PC-3 (cell line): ENCODE data around the gene CCIN. TPM values are rescaled to one million over a fixed set of nuclear protein-coding genes. Genes with fewer than 3 reads are reported as not detected.
"Not testable (repeated sequence)": the region's sequence is repeated elsewhere in the genome, so short reads cannot be mapped to it uniquely, and the experiment has no call there.

Experiments used
- ATAC-seq: fragments of 200-7000 bp; cut with Tn5 transposase; 2 replicates; pipeline ENCODE4 v1.9.1; 2020; ENCODE audit warnings: mild to moderate bottlenecking, moderate library complexity
- BruUV-seq: library from RNA; stranded (reverse); fragments of 400-500 nt; replicated peaks from 2 replicates; lab custom pipeline; 2021; lab: Mats Ljungman, UMichigan
- CTCF ChIA-PET: fragments of 300-600 bp; sonication (Branson Sonifier 250); formaldehyde crosslinking; loops from one replicate; lab custom pipeline; 2022; ENCODE audit warnings: antibody characterized with exemption; lab: Charles Lee
- POLR2A ChIA-PET: fragments of 300-600 bp; sonication (Branson Sonifier 250); formaldehyde crosslinking; loops from one replicate; lab custom pipeline; 2022; ENCODE audit warnings: antibody characterized with exemption; ENCODE audit not compliant: unreplicated experiment; lab: Charles Lee
- DNase-seq: peaks from one replicate; pipeline ENCODE4 v3.0.0-alpha.2; 2015
- H2AFZ ChIP-seq: fragments of 300-600 bp; sonication (generic); 2 replicates; pipeline ENCODE4 v1.6.0; 2016; ENCODE audit warnings: antibody characterized with exemption, low read length
- H3F3A ChIP-seq: fragments of 300-600 bp; sonication (generic); one replicate; pipeline ENCODE4 v1.6.0; 2017; ENCODE audit warnings: antibody characterized with exemption, low read length, control low read depth, mild to moderate bottlenecking; ENCODE audit not compliant: unreplicated experiment
- H3K27ac ChIP-seq: fragments of 300-600 bp; sonication (generic); 2 replicates; pipeline ENCODE4 v1.5.1; 2016; ENCODE audit warnings: mild to moderate bottlenecking, low read length
- H3K27me3 ChIP-seq: fragments of 300-600 bp; sonication (generic); 2 replicates; pipeline ENCODE4 v1.6.1; 2016; ENCODE audit warnings: low read length, mixed read lengths
- H3K36me3 ChIP-seq: fragments of 300-600 bp; sonication (generic); 2 replicates; pipeline ENCODE4 v1.6.1; 2016; ENCODE audit warnings: low read depth, mixed run types, low read length, mixed read lengths
- H3K4me1 ChIP-seq: fragments of 300-600 bp; sonication (generic); 2 replicates; pipeline ENCODE4 v1.5.1; 2016; ENCODE audit warnings: low read length; ENCODE audit not compliant: insufficient read depth
- H3K4me2 ChIP-seq: fragments of 300-600 bp; sonication (generic); 2 replicates; pipeline ENCODE4 v1.6.0; 2016; ENCODE audit warnings: low read length
- H3K4me3 ChIP-seq: fragments of 300-600 bp; sonication (generic); 2 replicates; pipeline ENCODE4 v1.5.1; 2016; ENCODE audit warnings: mild to moderate bottlenecking, low read length, mixed read lengths
- H3K79me2 ChIP-seq: fragments of 300-600 bp; sonication (generic); 2 replicates; pipeline ENCODE4 v1.6.1; 2017; ENCODE audit warnings: low read length, mixed read lengths
- H3K9ac ChIP-seq: fragments of 300-600 bp; sonication (generic); 2 replicates; pipeline ENCODE4 v1.6.0; 2016; ENCODE audit warnings: mild to moderate bottlenecking, low read length
- H3K9me2 ChIP-seq: fragments of 300-600 bp; sonication (generic); replicated peaks from 2 replicates; pipeline ENCODE4 v1.6.1; 2016; ENCODE audit warnings: mixed run types, low read length, mixed read lengths
- H3K9me3 ChIP-seq: fragments of 300-600 bp; sonication (generic); 2 replicates; pipeline ENCODE4 v1.6.1; 2016; ENCODE audit warnings: low read length, mixed read lengths
- H4K20me1 ChIP-seq: fragments of 300-600 bp; sonication (generic); 2 replicates; pipeline ENCODE4 v1.6.1; 2016; ENCODE audit warnings: low read length, mixed read lengths
- CTCF ChIP-seq: fragments of 300-600 bp; sonication (generic); conservative IDR thresholded peaks from 2 replicates; pipeline ENCODE4 v1.5.1; 2017; ENCODE audit warnings: antibody characterized with exemption, low read depth, mild to moderate bottlenecking, low read length
- EZH2 ChIP-seq: fragments of 300-600 bp; sonication (generic); IDR thresholded peaks from one replicate; pipeline ENCODE4 v1.6.1; 2017; ENCODE audit warnings: antibody characterized with exemption, mild to moderate bottlenecking, low read length; ENCODE audit not compliant: unreplicated experiment
- EZH2phosphoT487 ChIP-seq: fragments of 300-600 bp; sonication (generic); IDR thresholded peaks from 2 replicates; pipeline ENCODE4 v1.6.1; 2018; ENCODE audit warnings: mild to moderate bottlenecking, antibody characterized with exemption, low read length, borderline replicate concordance
- intact Hi-C: fragments of 100-400 bp; cut with micrococcal nuclease; formaldehyde crosslinking; loops from 2 replicates; pipeline ENCODE4 v1.9.0; 2023
- total RNA-seq: library from RNA; depleted of rRNA; stranded (reverse); fragments of >200 nt; gene quantifications from 2 replicates; pipeline ENCODE4 v1.2.3, GENCODE V29; 2014

Gene CCIN
- total RNA-seq, 1 experiment from 2014 or later = 0.22 TPM

DNA sequence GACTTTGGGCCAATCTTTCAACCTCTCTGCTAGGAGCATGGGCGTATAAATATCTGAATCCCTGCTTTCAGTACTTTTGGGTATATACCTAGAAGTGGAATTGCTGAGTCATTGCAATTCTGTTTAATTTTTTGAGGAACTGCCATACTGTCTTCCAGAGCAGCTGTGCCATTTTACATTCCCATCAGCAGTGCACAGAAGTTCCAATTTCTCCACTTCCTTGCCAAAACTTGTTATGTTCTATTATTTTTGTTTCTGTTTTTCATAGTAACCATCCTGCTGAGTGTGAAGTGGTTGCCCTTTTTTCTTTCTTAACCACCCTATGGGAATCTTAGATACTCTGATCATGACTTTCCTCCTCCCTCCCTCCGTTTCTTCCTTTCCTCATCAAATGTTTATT lies 11.1 kb upstream of the CCIN start:
- H3K79me2 ChIP-seq = no peaks in the 10 kb centered on the region
- no peak overlapping the region for H3K4me3 ChIP-seq
- peaks cover 12% of the 10 kb centered on the region for H3K4me1 ChIP-seq
- no peak overlapping the region for H3K9ac ChIP-seq
- ChIA-PET POLR2A (no interaction called here), CTCF (no interaction called here)
- no TSS peak for BruUV-seq
- intact Hi-C loops = no loop called here
- H3K4me2 ChIP-seq = no peak overlapping the region
- ATAC-seq (no peak), DNase-seq (no peak)
- H3K9me3 ChIP-seq = no peaks in the 10 kb centered on the region
- no peaks in the 10 kb centered on the region for H3K27me3 ChIP-seq
- H2AFZ ChIP-seq = no peak overlapping the region
- no peaks in the 10 kb centered on the region for H3F3A ChIP-seq
- H4K20me1 ChIP-seq = no peaks in the 10 kb centered on the region
- TF ChIP-seq CTCF (no peak), EZH2 (no peak), EZH2phosphoT487 (no peak)
- peaks cover 2% of the 10 kb centered on the region; the same call in 1 of the 2 replicates for H3K36me3 ChIP-seq
- no peaks in the 10 kb centered on the region for H3K9me2 ChIP-seq
- H3K27ac ChIP-seq = no peak overlapping the region

GRCh38 chr9:36158917-36159316 lies 10.3 kb upstream of the CCIN start:
- H3K27me3 ChIP-seq = no peaks in the 10 kb centered on the region
- intact Hi-C loops = no loop called here
- ATAC-seq (no peak), DNase-seq (no peak)
- H2AFZ ChIP-seq = no peak overlapping the region
- peaks cover 2% of the 10 kb centered on the region; the same call in 1 of the 2 replicates for H3K36me3 ChIP-seq
- H3K27ac ChIP-seq = no peak overlapping the region
- H4K20me1 ChIP-seq = no peaks in the 10 kb centered on the region
- peaks cover 20% of the 10 kb centered on the region for H3K4me1 ChIP-seq
- H3K9ac ChIP-seq = no peak overlapping the region
- no peaks in the 10 kb centered on the region for H3K9me3 ChIP-seq
- H3K4me2 ChIP-seq = no peak overlapping the region
- ChIA-PET POLR2A (no interaction called here), CTCF (no interaction called here)
- BruUV-seq = no TSS peak
- no peak for TF ChIP-seq EZH2phosphoT487
- TF ChIP-seq EZH2 = no peak
- no peak for TF ChIP-seq CTCF
- no peaks in the 10 kb centered on the region for H3K79me2 ChIP-seq
- H3F3A ChIP-seq = no peaks in the 10 kb centered on the region
- H3K9me2 ChIP-seq = no peaks in the 10 kb centered on the region
- H3K4me3 ChIP-seq = no peak overlapping the region

GRCh38 chr9:36159509-36159908 lies 9.7 kb upstream of the CCIN start:
- BruUV-seq, POLR2A ChIA-PET, H3K9me3 ChIP-seq, H3K9me2 ChIP-seq, H3K27ac ChIP-seq, CTCF ChIA-PET, H3K27me3 ChIP-seq, intact Hi-C loops, ATAC-seq, H2AFZ ChIP-seq, H4K20me1 ChIP-seq, H3K79me2 ChIP-seq, H3K9ac ChIP-seq, H3K36me3 ChIP-seq, H3K4me2 ChIP-seq, H3K4me3 ChIP-seq, H3F3A ChIP-seq: not testable (repeated sequence)
- DNase-seq = peak; percentile 33
- H3K4me1 ChIP-seq = peaks cover 17% of the 10 kb centered on the region

DNA sequence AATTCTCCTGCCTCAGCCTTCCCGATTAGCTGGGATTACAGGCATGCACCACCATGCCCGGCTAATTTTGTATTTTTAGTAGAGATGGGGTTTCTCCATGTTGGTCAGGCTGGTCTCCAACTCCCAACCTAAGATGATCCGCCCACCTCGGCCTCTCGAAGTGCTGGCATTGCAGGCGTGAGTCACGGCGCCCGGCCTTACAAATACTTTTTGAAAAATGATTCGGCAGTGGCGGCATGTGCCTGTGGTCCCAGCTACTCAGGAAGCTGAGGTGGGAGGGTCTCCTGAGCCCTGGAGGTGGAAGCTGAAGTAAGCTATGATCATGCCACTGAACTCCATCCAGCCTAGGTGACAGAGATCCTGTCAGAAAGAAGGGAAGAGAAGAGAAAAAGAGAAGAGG lies 9.1 kb upstream of the CCIN start:
- POLR2A ChIA-PET, CTCF ChIA-PET: not testable (repeated sequence)

More for the DNA sequence above, 9.1 kb upstream of the CCIN start:
- H3K9me2 ChIP-seq, H3K9me3 ChIP-seq, intact Hi-C loops, ATAC-seq, H3K4me3 ChIP-seq, DNase-seq, H3K27me3 ChIP-seq, BruUV-seq, H3K4me2 ChIP-seq, H3K79me2 ChIP-seq, H3F3A ChIP-seq, H4K20me1 ChIP-seq, H3K27ac ChIP-seq, H2AFZ ChIP-seq, H3K9ac ChIP-seq, H3K36me3 ChIP-seq: not testable (repeated sequence)
- H3K4me1 ChIP-seq = peaks cover 13% of the 10 kb centered on the region
